Endothelial cell (in vitro differentiated cells): ENCODE results near the gene IL36A. TPM values are rescaled to one million over a fixed set of nuclear protein-coding genes. Genes with fewer than 3 reads are reported as not detected.

Experiments
- DNase-seq: peaks from one replicate; pipeline ENCODE4 v3.0.0; 2021; ENCODE audit warnings: low spot score
- H3K27ac Mint-ChIP-seq: one replicate; pipeline ENCODE4 v1.8.0; 2021; ENCODE audit warnings: mixed read lengths, inconsistent platforms; ENCODE audit not compliant: unreplicated experiment
- H3K27me3 Mint-ChIP-seq: one replicate; pipeline ENCODE4 v1.8.0; 2021; ENCODE audit warnings: mild to moderate bottlenecking, moderate library complexity, mixed read lengths, inconsistent platforms; ENCODE audit not compliant: unreplicated experiment
- H3K36me3 Mint-ChIP-seq: one replicate; pipeline ENCODE4 v1.8.0; 2021; ENCODE audit warnings: mild to moderate bottlenecking, low read depth, mixed read lengths, inconsistent platforms; ENCODE audit not compliant: unreplicated experiment
- H3K4me1 Mint-ChIP-seq: one replicate; pipeline ENCODE4 v1.8.0; 2021; ENCODE audit warnings: mild to moderate bottlenecking, mixed read lengths, inconsistent platforms; ENCODE audit not compliant: unreplicated experiment
- H3K4me3 Mint-ChIP-seq: one replicate; pipeline ENCODE4 v1.8.0; 2021; ENCODE audit warnings: mild to moderate bottlenecking, mixed read lengths, inconsistent platforms; ENCODE audit not compliant: unreplicated experiment
- H3K9me3 Mint-ChIP-seq: one replicate; pipeline ENCODE4 v1.8.0; 2021; ENCODE audit warnings: mixed read lengths, inconsistent platforms; ENCODE audit not compliant: unreplicated experiment
- total RNA-seq: library from RNA; stranded (reverse); fragmentation: NEBNext Ultra II Directional; extraction: Animal tissue kit (Norgen Biotek cat#: 25700); gene quantifications from one replicate; pipeline ENCODE4 v1.2.1, GENCODE V29; 2021; ENCODE audit not compliant: unreplicated experiment
- TF ChIP-seq, protein P1 (sequence below): fragments of 200-600 bp; sonication (generic); IDR thresholded peaks from one replicate; pipeline ENCODE4 v1.5.0; 2021; ENCODE audit warnings: antibody characterized with exemption; ENCODE audit not compliant: unreplicated experiment

Gene IL36A
- total RNA-seq, 1 donor from 2014 or later: not detected

DNA sequence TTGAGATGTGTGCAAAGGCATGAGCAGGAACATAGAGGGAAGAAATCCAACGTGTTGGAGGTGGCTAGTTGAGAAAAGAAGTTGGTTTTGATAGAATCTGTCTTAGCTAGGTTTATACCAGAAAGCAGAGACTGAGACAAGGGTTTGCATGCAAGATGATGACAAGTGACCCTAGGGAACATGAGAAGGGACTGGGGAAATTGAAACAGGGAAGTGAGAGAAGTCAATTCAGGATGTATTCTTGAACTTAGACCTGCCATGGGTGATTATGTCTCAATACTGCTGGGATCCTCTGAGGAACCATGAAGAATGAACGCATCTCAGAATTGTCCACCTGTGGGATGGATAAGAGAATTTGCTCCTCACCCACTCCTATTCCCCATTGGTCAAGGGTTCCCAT, 20.5 kb downstream of the IL36A start:
- H3K27me3 Mint-ChIP-seq: no peaks in the 10 kb centered on the region

DNA sequence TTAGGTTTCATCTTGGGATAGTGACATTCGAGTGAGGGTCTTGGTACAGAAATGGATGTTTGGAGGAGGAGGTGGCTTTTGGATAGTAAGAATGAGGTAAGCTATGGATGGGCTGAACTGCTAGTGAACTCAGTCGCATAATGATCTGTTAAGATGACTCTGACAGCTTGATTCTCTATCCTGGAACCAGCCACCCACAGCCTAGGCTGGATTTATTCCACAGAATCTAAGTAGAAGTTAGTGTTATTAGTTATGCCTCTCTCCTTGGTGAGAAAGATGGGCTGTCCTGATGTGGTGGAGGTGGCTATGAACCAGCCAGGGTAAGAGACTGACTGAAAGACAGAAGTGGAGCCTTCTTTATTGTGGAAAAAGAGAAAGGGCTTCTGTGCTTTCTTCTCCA, 22.4 kb downstream of the IL36A start:
- Mint-ChIP-seq H3K27me3 (peaks cover 2% of the 10 kb centered on the region), H3K4me1 (peaks cover 1% of the 10 kb centered on the region), H3K4me3 (no peak overlapping the region), H3K9me3 (no peaks in the 10 kb centered on the region), H3K36me3 (no peaks in the 10 kb centered on the region), H3K27ac (no peak overlapping the region)
- DNase-seq: no peak
- TF ChIP-seq, protein P1, sequence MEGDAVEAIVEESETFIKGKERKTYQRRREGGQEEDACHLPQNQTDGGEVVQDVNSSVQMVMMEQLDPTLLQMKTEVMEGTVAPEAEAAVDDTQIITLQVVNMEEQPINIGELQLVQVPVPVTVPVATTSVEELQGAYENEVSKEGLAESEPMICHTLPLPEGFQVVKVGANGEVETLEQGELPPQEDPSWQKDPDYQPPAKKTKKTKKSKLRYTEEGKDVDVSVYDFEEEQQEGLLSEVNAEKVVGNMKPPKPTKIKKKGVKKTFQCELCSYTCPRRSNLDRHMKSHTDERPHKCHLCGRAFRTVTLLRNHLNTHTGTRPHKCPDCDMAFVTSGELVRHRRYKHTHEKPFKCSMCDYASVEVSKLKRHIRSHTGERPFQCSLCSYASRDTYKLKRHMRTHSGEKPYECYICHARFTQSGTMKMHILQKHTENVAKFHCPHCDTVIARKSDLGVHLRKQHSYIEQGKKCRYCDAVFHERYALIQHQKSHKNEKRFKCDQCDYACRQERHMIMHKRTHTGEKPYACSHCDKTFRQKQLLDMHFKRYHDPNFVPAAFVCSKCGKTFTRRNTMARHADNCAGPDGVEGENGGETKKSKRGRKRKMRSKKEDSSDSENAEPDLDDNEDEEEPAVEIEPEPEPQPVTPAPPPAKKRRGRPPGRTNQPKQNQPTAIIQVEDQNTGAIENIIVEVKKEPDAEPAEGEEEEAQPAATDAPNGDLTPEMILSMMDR: no peak

More for the DNA sequence above, 20.5 kb downstream of the IL36A start:
- DNase-seq: no peak
- Mint-ChIP-seq H3K36me3 (no peaks in the 10 kb centered on the region), H3K27ac (no peak overlapping the region), H3K4me1 (no peaks in the 10 kb centered on the region), H3K4me3 (no peak overlapping the region), H3K9me3 (no peaks in the 10 kb centered on the region)
- TF ChIP-seq, protein P1: no peak

DNA sequence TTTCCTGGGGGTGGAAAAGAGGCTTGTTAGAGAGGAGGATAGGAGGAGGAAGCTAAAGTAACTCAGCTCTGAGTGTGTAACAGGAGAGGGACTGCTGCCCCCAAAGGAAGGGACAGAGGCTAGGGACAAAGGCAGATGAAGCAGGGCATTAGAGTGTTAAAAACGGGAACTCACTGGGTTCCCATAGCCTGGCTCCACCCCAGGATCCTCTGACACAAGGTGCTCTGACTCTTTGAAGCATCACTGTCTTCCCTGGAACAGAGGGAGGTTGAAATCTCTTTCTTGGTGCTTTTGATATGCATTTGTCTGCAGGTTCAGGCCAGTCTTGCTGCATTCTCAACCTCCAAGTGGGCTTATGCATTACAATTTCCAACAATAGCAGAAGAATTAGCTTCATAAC, 22.9 kb downstream of the IL36A start:
- H3K9me3 Mint-ChIP-seq: no peaks in the 10 kb centered on the region
- H3K4me1 Mint-ChIP-seq: peaks cover 4% of the 10 kb centered on the region
- H3K36me3 Mint-ChIP-seq: no peaks in the 10 kb centered on the region
- H3K4me3 Mint-ChIP-seq: no peak overlapping the region
- TF ChIP-seq, protein P1: no peak
- no peak for DNase-seq
- H3K27ac Mint-ChIP-seq: no peak overlapping the region
- peaks cover 3% of the 10 kb centered on the region for H3K27me3 Mint-ChIP-seq

DNA sequence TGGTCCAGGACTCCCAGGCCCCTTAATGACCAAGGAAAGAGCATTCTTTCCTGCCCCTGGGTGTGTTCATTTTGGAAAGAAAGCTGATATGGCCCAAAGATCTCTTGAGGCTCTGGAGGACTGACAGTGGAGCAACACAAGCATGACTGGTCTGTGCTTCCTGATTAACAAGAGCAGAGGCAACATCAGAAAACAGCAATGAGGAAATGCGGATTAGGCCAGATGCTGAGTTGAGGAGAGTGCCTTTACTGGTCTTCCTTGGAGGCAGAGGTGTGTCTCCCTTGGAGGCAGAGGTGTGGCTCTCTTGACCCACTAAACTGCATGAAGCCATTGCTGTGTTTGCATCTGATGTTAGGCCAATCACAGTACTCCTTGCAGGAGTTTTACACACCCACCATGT, 27.5 kb downstream of the IL36A start:
- Mint-ChIP-seq H3K36me3 (no peaks in the 10 kb centered on the region), H3K27ac (no peak overlapping the region), H3K4me1 (peaks cover 19% of the 10 kb centered on the region), H3K27me3 (peaks cover 4% of the 10 kb centered on the region), H3K4me3 (no peak overlapping the region), H3K9me3 (no peaks in the 10 kb centered on the region)
- no peak for DNase-seq
- TF ChIP-seq, protein P1: no peak

DNA sequence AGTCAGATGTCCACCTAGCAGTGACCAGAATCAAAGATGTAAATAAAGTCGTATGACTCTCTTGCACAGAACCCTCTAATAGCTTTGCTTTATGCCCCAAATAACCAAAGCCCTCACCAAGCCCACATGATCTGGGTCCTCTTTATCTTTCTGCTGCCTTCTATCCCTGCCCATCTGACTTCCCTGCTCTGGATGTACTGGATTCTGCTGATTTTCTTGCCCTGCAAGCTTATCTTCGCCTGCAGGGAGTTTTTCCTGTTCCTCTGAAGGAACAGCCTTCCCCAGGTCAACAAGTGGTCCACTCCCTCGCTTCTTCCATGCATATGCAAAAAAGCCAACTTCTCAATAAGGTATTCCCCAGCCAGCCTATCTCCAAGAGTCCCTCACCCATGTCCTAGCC, 28.8 kb downstream of the IL36A start:
- no peaks in the 10 kb centered on the region for H3K36me3 Mint-ChIP-seq

More for the DNA sequence above, 28.8 kb downstream of the IL36A start:
- H3K27me3 Mint-ChIP-seq: peaks cover 4% of the 10 kb centered on the region
- TF ChIP-seq, protein P1: no peak
- DNase-seq: no peak
- no peaks in the 10 kb centered on the region for H3K9me3 Mint-ChIP-seq
- H3K4me3 Mint-ChIP-seq: no peak overlapping the region
- peaks cover 19% of the 10 kb centered on the region for H3K4me1 Mint-ChIP-seq
- no peak overlapping the region for H3K27ac Mint-ChIP-seq
